ENCODE measurements around the gene NKAP.

GRCh38 chrX:119878740-119879139 is 64.8 kb downstream of the NKAP start:
- TF ChIP-seq PHF8 (CRISPR knock-in tag; IDR thresholded peaks at IDR 0.05) (no peak), CTCF (CRISPR knock-in tag; IDR thresholded peaks at IDR 0.05) (no peak), POLR2AphosphoS2 (IDR thresholded peaks at IDR 0.05; ENCODE audit: low read depth, low read length) (no peak), ZNF75D (CRISPR knock-in tag; IDR thresholded peaks at IDR 0.05; ENCODE audit: borderline replicate concordance) (no peak), TCF7 (IDR thresholded peaks at IDR 0.05; ENCODE audit: low read depth) (no peak), REPIN1 (CRISPR knock-in tag; IDR thresholded peaks at IDR 0.05; ENCODE audit: borderline replicate concordance, low read depth) (no peak), ZFP36 (IDR thresholded peaks at IDR 0.05; ENCODE audit: borderline replicate concordance, low read depth, low read length, partially characterized antibody) (no peak)

All from HepG2 (cell line).